ENCODE measurements around the gene HAPLN3. TPM values are rescaled to one million over a fixed set of nuclear protein-coding genes. Genes with fewer than 3 reads are reported as not detected.

The HAPLN3 gene
- polyA plus RNA-seq, 1 donor from 2014 or later: not detected

DNA sequence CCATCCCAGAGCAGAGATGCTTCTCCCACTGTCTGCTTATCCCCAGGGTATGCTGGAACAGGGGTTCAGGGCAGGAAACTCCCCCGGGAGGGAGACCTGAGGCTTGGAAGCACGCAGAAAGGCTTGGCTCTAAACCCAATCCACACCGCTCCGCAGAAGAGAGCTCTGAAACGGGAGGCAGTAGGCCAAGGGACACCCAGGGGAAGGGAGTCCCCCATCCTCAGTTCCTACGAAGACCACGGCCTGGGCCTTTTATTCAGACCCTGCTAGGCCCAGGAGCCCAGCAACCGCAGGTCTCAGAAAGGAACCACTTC, 1.8 kb upstream of the HAPLN3 start:
- H3K4me2 ChIP-seq (ENCODE audit: low read length): no peak overlapping the region
- H4K20me1 ChIP-seq (ENCODE audit: insufficient read depth): no peaks in the 10 kb centered on the region
- no peak overlapping the region for H2AFZ ChIP-seq (ENCODE audit: low read depth, low read length)
- H3K9me3 ChIP-seq (ENCODE audit: low read length): no peaks in the 10 kb centered on the region
- H3K27ac ChIP-seq (ENCODE audit: low read length): no peak overlapping the region
- no peaks in the 10 kb centered on the region for H3K9me2 ChIP-seq (ENCODE audit: insufficient read depth, low read length)
- no peaks in the 10 kb centered on the region for H3K79me2 ChIP-seq (replicated peaks; ENCODE audit: insufficient read depth, low read length)
- peaks cover 22% of the 10 kb centered on the region for H3K27me3 ChIP-seq (ENCODE audit: insufficient read depth, low read depth, low read length)
- H3K4me3 ChIP-seq (ENCODE audit: low read length): no peak overlapping the region
- no peaks in the 10 kb centered on the region for H3K36me3 ChIP-seq (ENCODE audit: insufficient read depth, low read length)
- H3K9ac ChIP-seq (ENCODE audit: low read length): no peak overlapping the region
- H3F3A ChIP-seq (ENCODE audit: insufficient read depth, low read length, poor library complexity, severe bottlenecking): no peaks in the 10 kb centered on the region
- no peak for TF ChIP-seq MXI1 (conservative IDR thresholded peaks at IDR 0.05; ENCODE audit: poor library complexity, severe bottlenecking)
- TF ChIP-seq EP300 (conservative IDR thresholded peaks at IDR 0.05; ENCODE audit: poor library complexity, severe bottlenecking): no peak
- TF ChIP-seq, protein P1, sequence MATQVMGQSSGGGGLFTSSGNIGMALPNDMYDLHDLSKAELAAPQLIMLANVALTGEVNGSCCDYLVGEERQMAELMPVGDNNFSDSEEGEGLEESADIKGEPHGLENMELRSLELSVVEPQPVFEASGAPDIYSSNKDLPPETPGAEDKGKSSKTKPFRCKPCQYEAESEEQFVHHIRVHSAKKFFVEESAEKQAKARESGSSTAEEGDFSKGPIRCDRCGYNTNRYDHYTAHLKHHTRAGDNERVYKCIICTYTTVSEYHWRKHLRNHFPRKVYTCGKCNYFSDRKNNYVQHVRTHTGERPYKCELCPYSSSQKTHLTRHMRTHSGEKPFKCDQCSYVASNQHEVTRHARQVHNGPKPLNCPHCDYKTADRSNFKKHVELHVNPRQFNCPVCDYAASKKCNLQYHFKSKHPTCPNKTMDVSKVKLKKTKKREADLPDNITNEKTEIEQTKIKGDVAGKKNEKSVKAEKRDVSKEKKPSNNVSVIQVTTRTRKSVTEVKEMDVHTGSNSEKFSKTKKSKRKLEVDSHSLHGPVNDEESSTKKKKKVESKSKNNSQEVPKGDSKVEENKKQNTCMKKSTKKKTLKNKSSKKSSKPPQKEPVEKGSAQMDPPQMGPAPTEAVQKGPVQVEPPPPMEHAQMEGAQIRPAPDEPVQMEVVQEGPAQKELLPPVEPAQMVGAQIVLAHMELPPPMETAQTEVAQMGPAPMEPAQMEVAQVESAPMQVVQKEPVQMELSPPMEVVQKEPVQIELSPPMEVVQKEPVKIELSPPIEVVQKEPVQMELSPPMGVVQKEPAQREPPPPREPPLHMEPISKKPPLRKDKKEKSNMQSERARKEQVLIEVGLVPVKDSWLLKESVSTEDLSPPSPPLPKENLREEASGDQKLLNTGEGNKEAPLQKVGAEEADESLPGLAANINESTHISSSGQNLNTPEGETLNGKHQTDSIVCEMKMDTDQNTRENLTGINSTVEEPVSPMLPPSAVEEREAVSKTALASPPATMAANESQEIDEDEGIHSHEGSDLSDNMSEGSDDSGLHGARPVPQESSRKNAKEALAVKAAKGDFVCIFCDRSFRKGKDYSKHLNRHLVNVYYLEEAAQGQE (IDR thresholded peaks at IDR 0.05; ENCODE audit: borderline replicate concordance): no peak
- TF ChIP-seq TAF1 (IDR thresholded peaks at IDR 0.05; ENCODE audit: low read depth): no peak
- TF ChIP-seq EZH2 (IDR thresholded peaks at IDR 0.05; ENCODE audit: borderline replicate concordance, insufficient read depth, low read length, poor library complexity, severe bottlenecking): no peak
- TF ChIP-seq, protein P2, sequence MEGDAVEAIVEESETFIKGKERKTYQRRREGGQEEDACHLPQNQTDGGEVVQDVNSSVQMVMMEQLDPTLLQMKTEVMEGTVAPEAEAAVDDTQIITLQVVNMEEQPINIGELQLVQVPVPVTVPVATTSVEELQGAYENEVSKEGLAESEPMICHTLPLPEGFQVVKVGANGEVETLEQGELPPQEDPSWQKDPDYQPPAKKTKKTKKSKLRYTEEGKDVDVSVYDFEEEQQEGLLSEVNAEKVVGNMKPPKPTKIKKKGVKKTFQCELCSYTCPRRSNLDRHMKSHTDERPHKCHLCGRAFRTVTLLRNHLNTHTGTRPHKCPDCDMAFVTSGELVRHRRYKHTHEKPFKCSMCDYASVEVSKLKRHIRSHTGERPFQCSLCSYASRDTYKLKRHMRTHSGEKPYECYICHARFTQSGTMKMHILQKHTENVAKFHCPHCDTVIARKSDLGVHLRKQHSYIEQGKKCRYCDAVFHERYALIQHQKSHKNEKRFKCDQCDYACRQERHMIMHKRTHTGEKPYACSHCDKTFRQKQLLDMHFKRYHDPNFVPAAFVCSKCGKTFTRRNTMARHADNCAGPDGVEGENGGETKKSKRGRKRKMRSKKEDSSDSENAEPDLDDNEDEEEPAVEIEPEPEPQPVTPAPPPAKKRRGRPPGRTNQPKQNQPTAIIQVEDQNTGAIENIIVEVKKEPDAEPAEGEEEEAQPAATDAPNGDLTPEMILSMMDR (IDR thresholded peaks at IDR 0.05; ENCODE audit: poor library complexity, severe bottlenecking): no peak
- TF ChIP-seq RAD21 (conservative IDR thresholded peaks at IDR 0.05): no peak
- TF ChIP-seq POLR2AphosphoS5 (IDR thresholded peaks at IDR 0.05): no peak

DNA sequence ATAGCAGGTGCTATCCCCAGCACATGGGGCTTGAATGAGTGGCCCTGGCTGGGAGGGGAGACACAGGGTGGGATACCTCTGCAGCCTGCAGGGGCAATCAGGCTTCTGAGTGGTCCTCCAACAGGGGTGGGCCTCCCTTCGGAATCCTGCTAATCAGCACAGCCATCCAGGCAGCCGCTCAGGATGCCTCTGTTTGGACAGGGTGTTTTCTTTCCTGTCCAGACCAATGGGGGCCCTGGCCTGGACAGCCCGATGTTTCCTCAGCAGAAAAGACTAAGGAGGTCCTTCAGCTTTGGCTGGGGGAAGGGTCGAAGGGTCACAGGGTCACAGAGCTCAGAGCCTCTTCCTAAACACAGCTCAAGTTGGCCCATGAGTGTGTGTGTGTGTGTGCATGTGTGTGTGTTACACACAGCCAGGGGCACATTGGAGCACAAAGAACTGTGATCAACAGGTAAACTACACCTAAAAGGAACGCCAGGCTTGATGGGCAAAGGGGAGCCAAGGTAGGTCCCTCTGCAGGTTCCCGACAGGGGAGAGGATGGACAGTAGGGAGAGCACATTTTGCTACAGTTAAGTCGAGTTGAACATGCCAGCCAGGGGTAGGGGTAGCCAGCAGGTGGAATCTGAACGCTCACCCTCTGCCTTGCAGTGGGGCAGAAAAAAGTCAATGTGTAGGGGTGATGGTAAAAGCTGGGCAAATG, 1.1 kb upstream of the HAPLN3 start:
- no peak overlapping the region for H3K4me3 ChIP-seq (ENCODE audit: low read length)
- H3K9ac ChIP-seq (ENCODE audit: low read length): no peak overlapping the region
- H3K9me3 ChIP-seq (ENCODE audit: low read length): no peaks in the 10 kb centered on the region
- no peak overlapping the region for H2AFZ ChIP-seq (ENCODE audit: low read depth, low read length)
- TF ChIP-seq SMC3 (conservative IDR thresholded peaks at IDR 0.05; ENCODE audit: poor library complexity): no peak
- TF ChIP-seq RAD21 (conservative IDR thresholded peaks at IDR 0.05): no peak
- TF ChIP-seq, protein P2 (IDR thresholded peaks at IDR 0.05; ENCODE audit: poor library complexity, severe bottlenecking): no peak
- H3K36me3 ChIP-seq (ENCODE audit: insufficient read depth, low read length): no peaks in the 10 kb centered on the region
- no peaks in the 10 kb centered on the region for H3F3A ChIP-seq (ENCODE audit: insufficient read depth, low read length, poor library complexity, severe bottlenecking)
- no peaks in the 10 kb centered on the region for H4K20me1 ChIP-seq (ENCODE audit: insufficient read depth)
- H3K27me3 ChIP-seq (ENCODE audit: insufficient read depth, low read depth, low read length): peaks cover 22% of the 10 kb centered on the region
- H3K4me2 ChIP-seq (ENCODE audit: low read length): no peak overlapping the region
- no peaks in the 10 kb centered on the region for H3K9me2 ChIP-seq (ENCODE audit: insufficient read depth, low read length)
- no peak overlapping the region for H3K27ac ChIP-seq (ENCODE audit: low read length)
- H3K79me2 ChIP-seq (replicated peaks; ENCODE audit: insufficient read depth, low read length): no peaks in the 10 kb centered on the region

Data from neural cell (in vitro differentiated cells).